GM23338 (cell line): ENCODE data around the gene ATAD3B. TPM values are rescaled to one million over a fixed set of nuclear protein-coding genes. Genes with fewer than 3 reads are reported as not detected.
"Not testable (repeated sequence)": the region's sequence is repeated elsewhere in the genome, so short reads cannot be mapped to it uniquely, and the experiment has no call there.

Experiments
- ATAC-seq: fragments of 200-7000 bp; cut with Tn5 transposase; 3 replicates; pipeline ENCODE4 v1.9.1; 2020
- DNase-seq: peaks from one replicate; pipeline ENCODE4 v3.0.0-alpha.2; 2015; ENCODE audit warnings: low spot score
- H2AFZ ChIP-seq: fragments of 200-600 bp; sonication (generic); 2 replicates; pipeline ENCODE4 v1.8.0; 2016; ENCODE audit warnings: antibody characterized with exemption, mild to moderate bottlenecking, moderate library complexity
- H3F3A ChIP-seq: fragments of 200-600 bp; sonication (generic); replicated peaks from 2 replicates; pipeline ENCODE4 v1.8.0; 2017; ENCODE audit warnings: antibody characterized with exemption, mixed run types, low read depth
- H3K27ac ChIP-seq: fragments of 200-600 bp; sonication (generic); 2 replicates; pipeline ENCODE4 v1.6.1; 2016; ENCODE audit warnings: low read depth
- H3K27me3 ChIP-seq: fragments of 200-600 bp; sonication (generic); 2 replicates; pipeline ENCODE4 v1.8.0; 2016; ENCODE audit warnings: mild to moderate bottlenecking, mixed run types, moderate library complexity; ENCODE audit not compliant: insufficient read depth
- H3K36me3 ChIP-seq: fragments of 200-600 bp; sonication (generic); 2 replicates; pipeline ENCODE4 v1.8.0; 2016; ENCODE audit warnings: mild to moderate bottlenecking; ENCODE audit not compliant: insufficient read depth
- H3K4me1 ChIP-seq: fragments of 200-600 bp; sonication (generic); 2 replicates; pipeline ENCODE4 v1.8.0; 2016; ENCODE audit warnings: mild to moderate bottlenecking, moderate library complexity; ENCODE audit not compliant: insufficient read depth
- H3K4me2 ChIP-seq: fragments of 200-600 bp; sonication (generic); 2 replicates; pipeline ENCODE4 v1.7.1; 2017; ENCODE audit warnings: mixed run types
- H3K4me3 ChIP-seq: fragments of 200-600 bp; sonication (generic); 2 replicates; pipeline ENCODE4 v1.6.1; 2016; ENCODE audit warnings: mixed run types
- H3K79me2 ChIP-seq: fragments of 200-600 bp; sonication (generic); replicated peaks from 2 replicates; pipeline ENCODE4 v1.8.0; 2017; ENCODE audit warnings: mild to moderate bottlenecking; ENCODE audit not compliant: insufficient read depth
- H3K9me2 ChIP-seq: fragments of 200-600 bp; sonication (generic); 2 replicates; pipeline ENCODE4 v1.8.0; 2017; ENCODE audit not compliant: insufficient read depth
- H4K20me1 ChIP-seq: fragments of 200-600 bp; sonication (generic); replicated peaks from 2 replicates; pipeline ENCODE4 v1.8.0; 2017; ENCODE audit warnings: mild to moderate bottlenecking; ENCODE audit not compliant: insufficient read depth
- H3K27ac Mint-ChIP-seq: 2 replicates; pipeline ENCODE4 v1.8.0; 2020; ENCODE audit warnings: inconsistent platforms, mild to moderate bottlenecking, moderate library complexity, mixed read lengths
- H3K27me3 Mint-ChIP-seq: 3 replicates; pipeline ENCODE4 v1.8.0; 2022; ENCODE audit warnings: low read depth, mild to moderate bottlenecking, moderate library complexity, mixed read lengths, inconsistent platforms; ENCODE audit not compliant: insufficient read depth, poor library complexity
- H3K36me3 Mint-ChIP-seq: 3 replicates; pipeline ENCODE4 v1.8.0; 2021; ENCODE audit warnings: low read depth, mild to moderate bottlenecking, inconsistent platforms, moderate library complexity, mixed read lengths
- H3K4me1 Mint-ChIP-seq: 3 replicates; pipeline ENCODE4 v1.8.0; 2020; ENCODE audit warnings: mild to moderate bottlenecking, inconsistent platforms, mixed read lengths
- H3K4me3 Mint-ChIP-seq: 3 replicates; pipeline ENCODE4 v1.8.0; 2021; ENCODE audit warnings: moderate library complexity, mild to moderate bottlenecking, inconsistent platforms, mixed read lengths
- H3K9me3 Mint-ChIP-seq: 3 replicates; pipeline ENCODE4 v1.8.0; 2020; ENCODE audit warnings: moderate library complexity, mild to moderate bottlenecking, inconsistent platforms, mixed read lengths
- CTCF ChIP-seq, 2 experiments: fragments of 200-600 bp in 1 of 2; sonication (generic) in 1 of 2; conservative IDR thresholded peaks; 2 replicates each; pipeline versions ENCODE4 v1.5.1 to v1.6.1; 2016 to 2017; ENCODE audit warnings: antibody characterized with exemption in 2 of 2, low read depth in 2 of 2, mild to moderate bottlenecking in 2 of 2, moderate library complexity in 1 of 2
- EZH2phosphoT487 ChIP-seq: fragments of 200-600 bp; sonication (generic); IDR thresholded peaks from one replicate; pipeline ENCODE4 v1.8.1; 2018; ENCODE audit warnings: antibody characterized with exemption; ENCODE audit not compliant: unreplicated experiment
- polyA plus RNA-seq: library from polyadenylated mRNA; unstranded; fragments of >200 nt; fragmentation: Nextera tagmentation; extraction: Ambion mirVana; gene quantifications from 2 replicates; pipeline ENCODE4 v1.2.1, GENCODE V29; 2016
- total RNA-seq: library from RNA; depleted of rRNA; stranded (reverse); fragments of >200 nt; shearing (Covaris generic); gene quantifications from 2 replicates; pipeline ENCODE4 v1.2.3, GENCODE V29; 2014
- TF ChIP-seq, protein P1 (sequence below): IDR thresholded peaks from one replicate; pipeline ENCODE4 v1.6.1; 2018; ENCODE audit warnings: antibody characterized with exemption; ENCODE audit not compliant: unreplicated experiment

Gene ATAD3B
- total and polyA plus RNA-seq, 2 experiments from 2014 or later: 37.8 to 63.4 TPM

- TF ChIP-seq, protein P1, sequence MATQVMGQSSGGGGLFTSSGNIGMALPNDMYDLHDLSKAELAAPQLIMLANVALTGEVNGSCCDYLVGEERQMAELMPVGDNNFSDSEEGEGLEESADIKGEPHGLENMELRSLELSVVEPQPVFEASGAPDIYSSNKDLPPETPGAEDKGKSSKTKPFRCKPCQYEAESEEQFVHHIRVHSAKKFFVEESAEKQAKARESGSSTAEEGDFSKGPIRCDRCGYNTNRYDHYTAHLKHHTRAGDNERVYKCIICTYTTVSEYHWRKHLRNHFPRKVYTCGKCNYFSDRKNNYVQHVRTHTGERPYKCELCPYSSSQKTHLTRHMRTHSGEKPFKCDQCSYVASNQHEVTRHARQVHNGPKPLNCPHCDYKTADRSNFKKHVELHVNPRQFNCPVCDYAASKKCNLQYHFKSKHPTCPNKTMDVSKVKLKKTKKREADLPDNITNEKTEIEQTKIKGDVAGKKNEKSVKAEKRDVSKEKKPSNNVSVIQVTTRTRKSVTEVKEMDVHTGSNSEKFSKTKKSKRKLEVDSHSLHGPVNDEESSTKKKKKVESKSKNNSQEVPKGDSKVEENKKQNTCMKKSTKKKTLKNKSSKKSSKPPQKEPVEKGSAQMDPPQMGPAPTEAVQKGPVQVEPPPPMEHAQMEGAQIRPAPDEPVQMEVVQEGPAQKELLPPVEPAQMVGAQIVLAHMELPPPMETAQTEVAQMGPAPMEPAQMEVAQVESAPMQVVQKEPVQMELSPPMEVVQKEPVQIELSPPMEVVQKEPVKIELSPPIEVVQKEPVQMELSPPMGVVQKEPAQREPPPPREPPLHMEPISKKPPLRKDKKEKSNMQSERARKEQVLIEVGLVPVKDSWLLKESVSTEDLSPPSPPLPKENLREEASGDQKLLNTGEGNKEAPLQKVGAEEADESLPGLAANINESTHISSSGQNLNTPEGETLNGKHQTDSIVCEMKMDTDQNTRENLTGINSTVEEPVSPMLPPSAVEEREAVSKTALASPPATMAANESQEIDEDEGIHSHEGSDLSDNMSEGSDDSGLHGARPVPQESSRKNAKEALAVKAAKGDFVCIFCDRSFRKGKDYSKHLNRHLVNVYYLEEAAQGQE: no peak
Measured at GRCh38 chr1:1479547-1480487, 8.3 kb downstream of the ATAD3B start (continued).

GRCh38 chr1:1480488-1480867 lies 8.9 kb downstream of the ATAD3B start:
- not testable (repeated sequence) for H3K4me1 Mint-ChIP-seq, H3K36me3 ChIP-seq
- H3K36me3 Mint-ChIP-seq: peaks cover 70% of the 10 kb centered on the region

DNA sequence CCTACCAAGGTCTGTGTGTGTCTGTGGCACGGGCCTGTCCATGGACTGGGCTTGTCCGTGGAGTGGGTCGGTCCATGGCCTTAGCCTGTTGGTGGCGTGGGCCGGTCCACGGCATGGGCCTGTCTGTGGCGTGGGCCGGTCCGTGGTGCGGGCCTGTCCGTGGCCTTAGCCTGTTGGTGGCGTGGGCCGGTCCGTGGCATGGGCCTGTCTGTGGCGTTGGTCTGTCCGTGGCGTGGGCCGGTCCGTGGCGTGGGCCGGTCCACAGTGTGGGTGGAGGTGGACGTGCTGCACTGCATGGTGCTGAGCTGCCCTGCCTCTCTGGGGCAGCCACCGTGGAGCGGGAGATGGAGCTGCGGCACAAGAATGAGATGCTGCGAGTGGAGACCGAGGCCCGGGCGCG lies 10.2 kb downstream of the ATAD3B start:
- H3K36me3 ChIP-seq, H3K27ac ChIP-seq, H3K27me3 Mint-ChIP-seq, H3F3A ChIP-seq, H3K27me3 ChIP-seq, H3K4me2 ChIP-seq, H3K79me2 ChIP-seq, H3K9me2 ChIP-seq, H3K4me3 Mint-ChIP-seq, DNase-seq, H3K4me1 ChIP-seq, H3K4me3 ChIP-seq, H3K9me3 Mint-ChIP-seq, H2AFZ ChIP-seq, H3K4me1 Mint-ChIP-seq, ATAC-seq, H3K27ac Mint-ChIP-seq, H4K20me1 ChIP-seq: not testable (repeated sequence)
- H3K36me3 Mint-ChIP-seq: peaks cover 64% of the 10 kb centered on the region
- TF ChIP-seq EZH2phosphoT487: peak; percentile 80

More at GRCh38 chr1:1480488-1480867, 8.9 kb downstream of the ATAD3B start:
- H2AFZ ChIP-seq, H3K4me3 Mint-ChIP-seq, H3K9me3 Mint-ChIP-seq, H3K4me1 ChIP-seq, H3K4me2 ChIP-seq, H3K27me3 Mint-ChIP-seq, H3K27ac ChIP-seq, H3K9me2 ChIP-seq, ATAC-seq, H3K27me3 ChIP-seq, H3K27ac Mint-ChIP-seq, H3F3A ChIP-seq, H3K4me3 ChIP-seq, DNase-seq, H4K20me1 ChIP-seq: not testable (repeated sequence)
- peaks cover 12% of the 10 kb centered on the region for H3K79me2 ChIP-seq

DNA sequence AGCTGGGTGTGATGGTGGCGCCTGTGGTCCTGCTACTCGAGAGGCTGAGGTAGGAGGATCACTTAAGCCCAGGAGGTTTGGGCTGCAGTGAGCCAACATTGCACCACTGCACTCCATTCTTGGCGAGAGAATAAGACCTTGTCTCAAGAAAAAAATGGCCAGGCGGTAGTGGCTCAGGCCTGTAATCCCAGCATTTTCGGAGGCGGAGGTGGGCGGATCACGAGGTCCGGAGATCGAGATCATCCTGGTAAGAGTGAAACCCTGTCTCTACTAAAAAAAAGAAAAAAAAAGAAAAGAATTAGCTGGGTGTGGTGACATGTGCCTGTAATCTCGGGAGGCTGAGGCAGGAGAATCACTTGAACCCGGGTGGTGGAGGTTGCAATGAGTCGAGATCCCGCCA lies 11.3 kb downstream of the ATAD3B start:
- Mint-ChIP-seq H3K27ac (no peak overlapping the region), H3K27me3 (peaks cover 8% of the 10 kb centered on the region), H3K9me3 (no peaks in the 10 kb centered on the region), H3K4me3 (no peak overlapping the region), H3K4me1 (no peaks in the 10 kb centered on the region), H3K36me3 (peaks cover 63% of the 10 kb centered on the region)
- no peaks in the 10 kb centered on the region for H3K79me2 ChIP-seq
- H3K36me3 ChIP-seq: peaks cover 10% of the 10 kb centered on the region
- H3K27me3 ChIP-seq: no peaks in the 10 kb centered on the region
- peaks cover 5% of the 10 kb centered on the region; the same call in 1 of the 2 replicates for H4K20me1 ChIP-seq
- DNase-seq (no peak), ATAC-seq (no peak)
- no peaks in the 10 kb centered on the region for H3K4me1 ChIP-seq
- no peaks in the 10 kb centered on the region for H3K9me2 ChIP-seq
- H3F3A ChIP-seq: 0 out of 2 replicates have a peak, but pooled peaks cover 6% of the 10 kb centered on the region
- no peak overlapping the region for H3K27ac ChIP-seq
- H3K4me2 ChIP-seq: no peak overlapping the region
- H3K4me3 ChIP-seq: no peak overlapping the region
- H2AFZ ChIP-seq: no peak overlapping the region
- no peak for TF ChIP-seq CTCF (conservative IDR thresholded peaks at IDR 0.05; ENCODE audit: low read depth in 2 of 2)
